ENCODE data around the gene SNAP23. TPM values are rescaled to one million over a fixed set of nuclear protein-coding genes. Genes with fewer than 3 reads are reported as not detected.

The SNAP23 gene
- total RNA-seq, 1 donor from 2014 or later, result 96.3 TPM

GRCh38 chr15:42533246-42533645, 37.8 kb downstream of the SNAP23 start:
- no peak overlapping the region for H2AFZ ChIP-seq (replicated peaks)
- H3K4me2 ChIP-seq, result no peak overlapping the region
- H4K20me1 ChIP-seq (ENCODE audit: low read depth), result no peaks in the 10 kb centered on the region
- no peaks in the 10 kb centered on the region for H3K9me3 ChIP-seq (ENCODE audit: low read depth)
- peaks cover 16% of the 10 kb centered on the region for H3K36me3 Mint-ChIP-seq
- no peak overlapping the region for H3K4me3 Mint-ChIP-seq
- H3F3A ChIP-seq (ENCODE audit: low read depth), result peaks cover 6% of the 10 kb centered on the region
- H3K27me3 Mint-ChIP-seq (ENCODE audit: insufficient read depth, low read depth), result no peaks in the 10 kb centered on the region
- H3K4me1 Mint-ChIP-seq, result no peaks in the 10 kb centered on the region
- H3K27me3 ChIP-seq, result no peaks in the 10 kb centered on the region
- no peak for DNase-seq (ENCODE audit: low spot score)
- H3K27ac Mint-ChIP-seq, result no peak overlapping the region
- no peak overlapping the region for H3K9ac ChIP-seq
- H3K4me3 ChIP-seq, result no peak overlapping the region
- H3K9me3 Mint-ChIP-seq, result no peaks in the 10 kb centered on the region
- H3K36me3 ChIP-seq, result peaks cover 11% of the 10 kb centered on the region
- no peak overlapping the region for H3K27ac ChIP-seq
- H3K4me1 ChIP-seq, result no peaks in the 10 kb centered on the region
- TF ChIP-seq EZH2 (IDR thresholded peaks at IDR 0.05), result no peak
- TF ChIP-seq EZH2phosphoT487 (IDR thresholded peaks at IDR 0.05), result no peak
- TF ChIP-seq CTCF (IDR thresholded peaks at IDR 0.05), result no peak
- H3K79me2 ChIP-seq (ENCODE audit: low read depth), result no peaks in the 10 kb centered on the region

DNA sequence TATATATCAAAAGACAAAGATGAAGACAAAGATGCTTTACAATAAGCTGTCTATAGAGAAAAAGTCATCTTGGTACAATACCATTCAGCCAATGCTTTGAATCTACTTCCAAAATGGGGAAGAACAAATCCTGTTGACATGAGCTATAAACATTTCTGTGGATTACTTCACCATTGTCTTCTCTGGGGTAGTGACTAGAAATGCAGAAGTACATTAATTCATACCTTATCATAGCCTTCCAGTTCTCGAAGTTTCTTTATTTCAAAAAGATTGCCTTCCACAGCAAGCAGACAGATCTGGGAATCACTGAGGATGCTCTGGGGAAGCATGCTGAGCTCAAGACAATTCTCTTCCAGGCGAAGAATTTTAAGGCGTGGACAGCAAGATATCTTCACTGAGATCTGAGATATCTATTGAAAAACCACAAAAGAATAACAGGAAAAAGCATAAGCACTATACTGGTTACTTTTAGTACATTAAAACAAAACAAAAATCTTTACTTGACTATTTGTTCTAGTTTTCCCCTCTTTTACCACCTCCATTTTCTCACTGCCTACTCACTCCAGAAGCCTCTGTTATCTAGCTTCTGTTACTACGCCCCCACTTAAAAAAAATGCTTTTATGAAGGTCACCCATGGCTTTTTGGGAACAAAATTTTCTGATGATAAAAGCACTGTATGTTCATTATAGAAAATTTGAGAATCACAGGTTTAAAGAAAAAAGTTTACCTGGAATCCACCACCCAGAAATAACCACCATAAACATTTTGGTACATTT, 49.6 kb downstream of the SNAP23 start:
- H2AFZ ChIP-seq (replicated peaks), result no peak overlapping the region
- no peak overlapping the region for H3K4me2 ChIP-seq

GRCh38 chr15:42547918-42548248, 52.4 kb downstream of the SNAP23 start:
- Histone ChIP-seq H3K79me2 (ENCODE audit: low read depth) (peaks cover 51% of the 10 kb centered on the region), H3K27me3 (no peaks in the 10 kb centered on the region), H3F3A (ENCODE audit: low read depth) (peaks cover 10% of the 10 kb centered on the region), H4K20me1 (ENCODE audit: low read depth) (no peaks in the 10 kb centered on the region), H3K4me2 (peak overlapping the region; percentile 88), H3K36me3 (no peaks in the 10 kb centered on the region), H3K4me3 (peak overlapping the region; percentile 97), H3K9me3 (ENCODE audit: low read depth) (no peaks in the 10 kb centered on the region), H3K4me1 (peaks cover 10% of the 10 kb centered on the region), H2AFZ (replicated peaks) (peak overlapping the region; percentile 98), H3K9ac (peak overlapping the region; percentile 91), H3K27ac (no peak overlapping the region)
- H3K4me3 Mint-ChIP-seq, result peak overlapping the region; percentile 99
- no peaks in the 10 kb centered on the region for H3K9me3 Mint-ChIP-seq
- peaks cover 25% of the 10 kb centered on the region for H3K4me1 Mint-ChIP-seq
- no peak overlapping the region for H3K27ac Mint-ChIP-seq
- peaks cover 5% of the 10 kb centered on the region for H3K27me3 Mint-ChIP-seq (ENCODE audit: insufficient read depth, low read depth)
- peaks cover 6% of the 10 kb centered on the region for H3K36me3 Mint-ChIP-seq
- no peak for DNase-seq (ENCODE audit: low spot score)
- TF ChIP-seq EZH2 (IDR thresholded peaks at IDR 0.05) (no peak), CTCF (IDR thresholded peaks at IDR 0.05) (no peak), EZH2phosphoT487 (IDR thresholded peaks at IDR 0.05) (no peak)

More for the DNA sequence above, 49.6 kb downstream of the SNAP23 start:
- H3F3A ChIP-seq (ENCODE audit: low read depth), result peaks cover 10% of the 10 kb centered on the region
- TF ChIP-seq EZH2phosphoT487 (IDR thresholded peaks at IDR 0.05), result no peak
- no peak for TF ChIP-seq CTCF (IDR thresholded peaks at IDR 0.05)
- TF ChIP-seq EZH2 (IDR thresholded peaks at IDR 0.05), result no peak
- no peaks in the 10 kb centered on the region for H3K27me3 ChIP-seq
- Mint-ChIP-seq H3K27me3 (ENCODE audit: insufficient read depth, low read depth) (peaks cover 5% of the 10 kb centered on the region), H3K9me3 (no peaks in the 10 kb centered on the region), H3K4me3 (no peak overlapping the region), H3K36me3 (peaks cover 11% of the 10 kb centered on the region), H3K27ac (no peak overlapping the region), H3K4me1 (peaks cover 25% of the 10 kb centered on the region)
- H3K27ac ChIP-seq, result no peak overlapping the region
- H3K79me2 ChIP-seq (ENCODE audit: low read depth), result peaks cover 23% of the 10 kb centered on the region
- DNase-seq (ENCODE audit: low spot score), result no peak
- no peaks in the 10 kb centered on the region for H4K20me1 ChIP-seq (ENCODE audit: low read depth)
- H3K9ac ChIP-seq, result no peak overlapping the region
- no peak overlapping the region for H3K4me3 ChIP-seq
- H3K36me3 ChIP-seq, result no peaks in the 10 kb centered on the region
- H3K9me3 ChIP-seq (ENCODE audit: low read depth), result no peaks in the 10 kb centered on the region
- H3K4me1 ChIP-seq, result peaks cover 8% of the 10 kb centered on the region
